Stimulated activated CD8-positive, alpha-beta memory T cell treated with anti-CD3 and anti-CD28 coated beads, Interleukin-4, amount 100 ng/mL, for 24 hours (primary cell): ENCODE measurements around the gene ERVW-1.
"Not testable (repeated sequence)": the region's sequence is repeated elsewhere in the genome, so short reads cannot be mapped to it uniquely, and the experiment has no call there.

Experiments
- DNase-seq: peaks from one replicate; pipeline ENCODE4 v3.0.0-alpha.2; 2020; ENCODE audit warnings: low read depth

ERVW-1 gene, protein sequence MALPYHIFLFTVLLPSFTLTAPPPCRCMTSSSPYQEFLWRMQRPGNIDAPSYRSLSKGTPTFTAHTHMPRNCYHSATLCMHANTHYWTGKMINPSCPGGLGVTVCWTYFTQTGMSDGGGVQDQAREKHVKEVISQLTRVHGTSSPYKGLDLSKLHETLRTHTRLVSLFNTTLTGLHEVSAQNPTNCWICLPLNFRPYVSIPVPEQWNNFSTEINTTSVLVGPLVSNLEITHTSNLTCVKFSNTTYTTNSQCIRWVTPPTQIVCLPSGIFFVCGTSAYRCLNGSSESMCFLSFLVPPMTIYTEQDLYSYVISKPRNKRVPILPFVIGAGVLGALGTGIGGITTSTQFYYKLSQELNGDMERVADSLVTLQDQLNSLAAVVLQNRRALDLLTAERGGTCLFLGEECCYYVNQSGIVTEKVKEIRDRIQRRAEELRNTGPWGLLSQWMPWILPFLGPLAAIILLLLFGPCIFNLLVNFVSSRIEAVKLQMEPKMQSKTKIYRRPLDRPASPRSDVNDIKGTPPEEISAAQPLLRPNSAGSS

GRCh38 chr7:92477681-92478080, at the start of gene ERVW-1:
Gene ERVW-1 (minus strand): TSS chr7:92477946. CDS start chr7:92470381, 7,565 bp downstream.
- DNase-seq: not testable (repeated sequence)

- no peak for DNase-seq
These were observed 45.4 kb upstream of the ERVW-1 start for GRCh38 chr7:92523110-92523509.

- no peak for DNase-seq
These were observed 42.3 kb upstream of the ERVW-1 start for GRCh38 chr7:92520024-92520423.

- DNase-seq: no peak
These were observed 39.9 kb upstream of the ERVW-1 start for GRCh38 chr7:92517631-92518030.

- no peak for DNase-seq
These were observed 35.6 kb upstream of the ERVW-1 start for GRCh38 chr7:92513167-92513902.

DNA sequence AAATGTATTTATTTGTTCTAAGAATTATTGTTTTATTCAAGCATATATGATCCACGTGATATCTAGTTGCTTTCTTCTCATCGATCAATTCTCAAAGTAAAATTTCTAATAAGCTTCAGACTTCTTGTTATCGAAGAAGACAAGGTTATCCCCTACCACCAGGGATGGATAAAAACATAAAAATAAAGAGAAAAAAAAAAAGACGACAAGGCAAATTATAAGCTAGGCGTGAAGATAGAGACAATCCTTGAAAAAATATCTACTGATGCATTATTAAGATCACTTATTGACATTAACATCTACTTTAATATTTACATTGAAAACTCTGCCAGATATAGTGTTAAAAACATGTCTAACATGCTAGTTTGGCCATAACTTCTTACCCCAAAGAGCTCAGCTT, 31.2 kb upstream of the ERVW-1 start:
- no peak for DNase-seq

DNA sequence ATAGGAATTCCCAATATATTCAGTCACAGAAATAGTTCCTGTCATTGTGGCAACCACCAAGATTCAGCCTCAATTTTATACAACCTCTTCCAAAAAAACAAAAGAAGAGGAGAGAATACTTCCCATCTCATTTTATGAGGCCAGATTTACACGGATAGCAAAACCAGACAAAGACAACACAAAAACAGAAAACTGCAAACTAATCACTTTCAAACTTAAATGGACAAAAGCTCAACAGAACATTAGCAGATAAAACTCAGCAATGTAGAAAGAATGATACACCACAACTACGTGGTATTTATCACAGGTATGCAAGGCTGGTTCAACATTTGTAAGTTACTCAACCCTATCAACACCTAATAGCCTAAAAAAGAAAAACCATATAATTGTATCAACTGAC, 28.6 kb upstream of the ERVW-1 start:
- no peak for DNase-seq

- no peak for DNase-seq
These were observed 26.8 kb upstream of the ERVW-1 start for GRCh38 chr7:92504563-92504962.

GRCh38 chr7:92503767-92504166, 26.0 kb upstream of the ERVW-1 start:
- no peak for DNase-seq

DNA sequence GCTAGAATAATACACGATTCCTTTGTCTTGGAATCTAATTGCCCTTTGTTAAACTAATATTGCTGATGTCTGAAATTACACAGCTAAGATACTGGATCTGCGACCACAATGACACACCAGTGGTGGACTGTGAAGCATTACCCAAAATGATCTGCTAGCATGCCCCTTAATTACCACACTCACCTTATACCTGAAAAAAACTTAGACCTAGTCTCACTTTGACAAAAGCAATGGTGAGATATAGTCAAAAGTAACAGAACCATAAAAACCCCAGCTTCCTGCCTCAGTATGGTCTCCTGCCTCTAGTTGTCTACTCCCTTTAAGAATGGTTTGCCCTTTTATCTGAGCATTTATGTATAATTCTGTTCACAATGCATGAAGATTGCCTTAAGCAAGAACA, 20.8 kb upstream of the ERVW-1 start:
- DNase-seq: no peak

GRCh38 chr7:92496876-92497275, 19.1 kb upstream of the ERVW-1 start:
- DNase-seq: no peak

- DNase-seq: no peak
These were observed 11.9 kb upstream of the ERVW-1 start for GRCh38 chr7:92489634-92490033.

GRCh38 chr7:92487804-92488203, 10.1 kb upstream of the ERVW-1 start:
- no peak for DNase-seq

- no peak for DNase-seq
These were observed 8.2 kb upstream of the ERVW-1 start for GRCh38 chr7:92485974-92486373.

DNA sequence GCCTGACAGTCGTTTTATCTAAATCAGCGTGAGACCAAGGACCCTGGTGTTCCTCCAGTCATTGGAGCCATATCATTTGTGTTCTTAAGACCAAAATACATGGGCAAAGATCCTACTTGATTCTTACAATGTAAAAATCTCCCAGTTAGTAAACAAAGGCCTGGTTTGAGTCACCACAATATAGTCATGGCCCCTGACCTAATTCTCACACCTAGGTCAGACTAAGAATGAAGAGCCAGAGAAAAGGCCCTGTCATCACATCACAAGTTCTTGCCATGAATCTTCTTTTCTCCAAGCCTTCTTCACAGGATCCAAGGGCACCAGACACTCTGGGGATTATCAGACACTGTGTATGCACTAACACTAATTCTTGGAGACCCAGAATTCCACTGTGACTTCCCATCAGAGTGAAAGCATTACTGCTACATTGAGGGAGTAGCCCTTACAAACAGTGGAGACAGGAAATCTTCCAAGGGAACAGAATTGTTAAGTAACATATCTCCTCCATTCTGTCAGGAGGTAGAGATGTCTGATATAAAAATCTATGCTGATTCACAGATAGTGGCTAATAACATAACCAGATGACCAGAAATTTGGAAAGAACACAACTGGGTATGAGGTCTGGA, 7.6 kb upstream of the ERVW-1 start:
- DNase-seq: no peak

DNA sequence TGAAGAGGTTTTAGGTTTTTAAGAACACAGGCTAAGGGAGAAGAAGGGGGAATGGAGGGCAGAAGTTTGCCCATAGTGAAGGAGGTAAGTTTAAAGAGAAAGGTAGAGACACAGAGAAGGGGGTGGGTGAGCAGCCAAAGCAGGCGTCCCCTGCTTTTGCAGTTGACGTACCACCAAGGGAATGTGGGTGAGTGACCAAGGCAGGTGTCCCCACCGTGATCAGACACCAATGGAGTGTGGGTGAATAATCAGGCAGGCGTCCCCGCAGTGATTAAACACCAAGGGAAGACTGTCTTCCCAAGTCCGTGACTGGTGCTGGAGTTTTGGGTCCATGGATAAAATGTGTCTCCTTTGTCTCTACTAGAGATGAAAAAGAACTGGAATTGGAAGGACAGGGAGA, 6.5 kb upstream of the ERVW-1 start:
- DNase-seq: not testable (repeated sequence)

- not testable (repeated sequence) for DNase-seq
These were observed 5.9 kb upstream of the ERVW-1 start for GRCh38 chr7:92483624-92484023.

GRCh38 chr7:92479146-92479545, 1.4 kb upstream of the ERVW-1 start:
- DNase-seq: not testable (repeated sequence)

GRCh38 chr7:92478711-92479110, 965 bp upstream of the ERVW-1 start:
- DNase-seq: no peak

DNA sequence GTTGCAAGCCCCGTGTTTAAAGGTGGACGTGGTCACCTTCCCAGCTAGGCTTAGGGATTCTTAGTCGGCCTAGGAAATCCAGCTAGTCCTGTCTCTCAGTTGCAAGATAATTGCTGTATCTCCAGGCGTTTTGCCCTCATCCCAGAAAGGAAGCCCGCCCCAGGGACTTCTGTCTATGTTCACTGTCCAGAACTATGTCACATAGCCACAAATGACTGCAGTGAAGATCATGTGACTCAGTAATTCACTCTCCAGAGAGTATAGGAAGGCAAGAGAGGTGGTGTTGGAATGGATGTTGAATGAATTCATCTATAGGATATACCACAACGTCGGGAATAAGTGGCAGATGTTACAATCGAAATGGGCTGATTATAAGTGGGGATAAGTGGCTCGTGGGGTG, 349 bp upstream of the ERVW-1 start:
- DNase-seq: no peak

DNA sequence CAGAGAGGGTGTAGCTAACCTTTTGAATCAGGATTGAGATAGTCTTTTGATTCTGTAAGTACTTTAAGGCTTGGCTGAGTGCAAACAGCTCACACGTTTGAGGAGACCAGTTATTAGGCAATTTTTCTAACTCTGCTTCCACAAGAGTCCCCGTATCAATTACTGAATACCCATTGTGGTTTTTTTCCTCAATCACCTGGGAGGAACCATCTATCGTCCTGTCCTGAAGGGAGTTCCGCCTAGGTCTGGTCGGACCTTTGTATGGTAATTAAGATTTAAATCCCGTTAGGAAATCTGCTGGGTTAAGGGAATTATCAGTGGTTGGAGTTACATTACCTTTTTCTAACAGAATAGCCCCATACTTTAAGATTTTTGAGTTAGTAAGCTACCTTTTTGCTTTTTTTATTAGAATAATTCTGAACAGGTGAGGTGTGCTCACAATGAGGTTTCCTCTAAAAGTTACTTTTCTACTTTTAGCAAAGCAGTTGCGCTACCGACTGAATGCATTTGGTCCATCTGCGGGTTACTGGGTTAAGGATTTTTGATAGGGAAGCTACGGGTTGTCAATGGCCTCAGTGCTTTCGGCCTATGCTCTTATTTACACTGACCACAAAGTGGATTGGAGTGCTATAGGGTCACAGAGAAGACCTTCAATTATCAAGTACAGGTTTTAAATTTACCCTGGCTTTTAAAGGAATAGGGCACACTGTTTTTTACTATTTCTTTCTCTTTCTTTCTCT, 1.7 kb downstream of the ERVW-1 start:
- DNase-seq: not testable (repeated sequence)

GRCh38 chr7:92475261-92475770, 2.4 kb downstream of the ERVW-1 start:
- not testable (repeated sequence) for DNase-seq
